CD4-positive, alpha-beta T cell (primary cell): Measurements from ENCODE around the gene COL25A1. TPM values are rescaled to one million over a fixed set of nuclear protein-coding genes. Genes with fewer than 3 reads are reported as not detected.
"Not testable (repeated sequence)": the region's sequence is repeated elsewhere in the genome, so short reads cannot be mapped to it uniquely, and the experiment has no call there.

Experiments used
- ATAC-seq: fragments of 200-7000 bp; cut with Tn5 transposase; one replicate; pipeline ENCODE4 v1.10.0; 2022; ENCODE audit warnings: mild to moderate bottlenecking; ENCODE audit not compliant: poor library complexity
- CTCF ChIA-PET: fragments of 350-600 bp; sonication (Branson Sonifier 250); formaldehyde crosslinking; loops from one replicate; lab custom pipeline; 2021; ENCODE audit warnings: antibody characterized with exemption, inconsistent platforms; lab: Charles Lee
- POLR2A ChIA-PET: fragments of 350-600 bp; sonication (Branson Sonifier 250); formaldehyde crosslinking; loops from one replicate; lab custom pipeline; 2021; ENCODE audit warnings: antibody characterized with exemption, inconsistent platforms; lab: Charles Lee
- DNase-seq, 14 experiments: peaks; one replicate each; pipeline ENCODE4 v3.0.0-alpha.2; 2013 to 2020; ENCODE audit warnings: mixed read lengths in 2 of 14
- H3K27ac ChIP-seq, 2 donors: one replicate each; pipeline versions ENCODE4 v1.5.1 to v1.7.0; 2013; ENCODE audit warnings: low read length in 2 of 2, low read depth in 1 of 2, mild to moderate bottlenecking in 1 of 2
- H3K27me3 ChIP-seq, 2 experiments: 1 replicate in 1 of 2; 2 replicates in 1 of 2; pipeline versions ENCODE4 v1.6.1 to v1.7.0; 2013; ENCODE audit warnings: low read length in 2 of 2, control low read depth in 1 of 2, mild to moderate bottlenecking in 1 of 2, moderate library complexity in 1 of 2; ENCODE audit not compliant: insufficient read depth in 2 of 2, control insufficient read depth in 1 of 2
- H3K36me3 ChIP-seq: one replicate; pipeline ENCODE4 v1.6.1; 2013; ENCODE audit warnings: low read length, control low read depth; ENCODE audit not compliant: insufficient read depth
- H3K4me1 ChIP-seq: one replicate; pipeline ENCODE4 v1.6.1; 2013; ENCODE audit warnings: low read length, control low read depth; ENCODE audit not compliant: insufficient read depth
- H3K4me3 ChIP-seq: one replicate; pipeline ENCODE4 v1.5.1; 2013; ENCODE audit warnings: mild to moderate bottlenecking, low read length, moderate library complexity
- H3K9me3 ChIP-seq, 2 experiments: 1 replicate in 1 of 2; 2 replicates in 1 of 2; pipeline versions ENCODE4 v1.6.1 to v1.7.0; 2013; ENCODE audit warnings: low read length in 2 of 2, mild to moderate bottlenecking in 2 of 2, control low read depth in 1 of 2, moderate library complexity in 1 of 2; ENCODE audit not compliant: control insufficient read depth in 1 of 2, insufficient read depth in 1 of 2
- H3K27ac Mint-ChIP-seq: one replicate; pipeline ENCODE4 v1.8.0; 2020; ENCODE audit warnings: mixed read lengths
- H3K27me3 Mint-ChIP-seq: one replicate; pipeline ENCODE4 v1.8.0; 2021; ENCODE audit warnings: mixed read lengths
- H3K36me3 Mint-ChIP-seq: one replicate; pipeline ENCODE4 v1.8.0; 2021; ENCODE audit warnings: low read depth, mixed read lengths
- H3K4me1 Mint-ChIP-seq: one replicate; pipeline ENCODE4 v1.8.0; 2021; ENCODE audit warnings: low read depth, mixed read lengths
- H3K4me3 Mint-ChIP-seq: one replicate; pipeline ENCODE4 v1.8.0; 2020; ENCODE audit warnings: mild to moderate bottlenecking, mixed read lengths
- H3K9me3 Mint-ChIP-seq: one replicate; pipeline ENCODE4 v1.8.0; 2020; ENCODE audit warnings: mixed read lengths
- intact Hi-C, 2 experiments: fragments of 100-400 bp; cut with DNase I in 1 of 2; cut with micrococcal nuclease in 1 of 2; formaldehyde crosslinking; loops; one replicate each; pipeline versions ENCODE4 v1.15.1 to v1.9.0; 2023 to 2025; cut with DNase I, micrococcal nuclease
- total RNA-seq, 174 experiments: library from RNA in 2 of 174; stranded (reverse) in 2 of 174; gene quantifications; one replicate each; pipeline ENCODE4 v1.2.3 and lab custom pipeline; 2021 to 2026
- TF ChIP-seq, protein P1 (sequence below): fragments of 200-600 bp; IDR thresholded peaks from one replicate; pipeline ENCODE4 v1.8.0; 2022; ENCODE audit warnings: antibody characterized with exemption, mild to moderate bottlenecking

The COL25A1 gene
- total RNA-seq, 2 experiments from 2014 or later, result 0.42 TPM; not detected in 1

DNA sequence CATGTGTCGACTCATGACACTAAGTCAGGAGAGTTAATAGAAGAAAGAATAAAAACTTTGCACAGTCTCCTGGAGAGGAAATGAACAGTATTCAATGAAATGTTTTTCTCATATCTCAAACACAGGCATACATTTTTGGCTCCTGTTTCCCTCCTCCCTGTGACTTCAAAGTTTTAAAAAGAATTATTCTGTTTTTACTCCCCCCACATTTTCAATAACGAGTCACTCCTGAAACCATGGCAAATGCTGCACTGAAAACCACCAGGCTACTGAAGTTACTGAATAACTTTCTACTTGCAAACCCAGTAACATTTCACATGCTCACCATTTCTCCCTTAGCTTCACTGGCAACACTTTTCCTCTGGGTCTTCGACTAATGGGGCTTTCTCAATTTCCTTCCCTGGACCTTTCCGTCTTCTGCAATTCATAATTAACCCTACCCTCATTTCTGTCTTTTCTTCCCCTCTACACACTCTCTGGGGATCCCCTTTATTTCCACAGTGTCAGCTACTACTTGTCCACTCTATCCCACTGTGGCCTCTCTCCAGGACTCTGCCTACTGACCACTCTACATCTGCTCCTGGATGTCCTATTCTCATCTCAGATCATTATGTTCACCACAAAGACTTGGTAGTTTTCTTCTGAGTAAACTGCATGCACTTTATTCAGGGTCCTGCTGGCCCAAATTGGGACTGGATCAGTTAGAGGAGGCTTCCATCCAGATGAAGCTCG is 313.8 kb downstream of the COL25A1 start:
- POLR2A ChIA-PET, result no interaction called here
- H3K9me3 ChIP-seq, result peaks cover 0 to 8% of the 10 kb centered on the region in 2 experiments
- TF ChIP-seq, protein P1, sequence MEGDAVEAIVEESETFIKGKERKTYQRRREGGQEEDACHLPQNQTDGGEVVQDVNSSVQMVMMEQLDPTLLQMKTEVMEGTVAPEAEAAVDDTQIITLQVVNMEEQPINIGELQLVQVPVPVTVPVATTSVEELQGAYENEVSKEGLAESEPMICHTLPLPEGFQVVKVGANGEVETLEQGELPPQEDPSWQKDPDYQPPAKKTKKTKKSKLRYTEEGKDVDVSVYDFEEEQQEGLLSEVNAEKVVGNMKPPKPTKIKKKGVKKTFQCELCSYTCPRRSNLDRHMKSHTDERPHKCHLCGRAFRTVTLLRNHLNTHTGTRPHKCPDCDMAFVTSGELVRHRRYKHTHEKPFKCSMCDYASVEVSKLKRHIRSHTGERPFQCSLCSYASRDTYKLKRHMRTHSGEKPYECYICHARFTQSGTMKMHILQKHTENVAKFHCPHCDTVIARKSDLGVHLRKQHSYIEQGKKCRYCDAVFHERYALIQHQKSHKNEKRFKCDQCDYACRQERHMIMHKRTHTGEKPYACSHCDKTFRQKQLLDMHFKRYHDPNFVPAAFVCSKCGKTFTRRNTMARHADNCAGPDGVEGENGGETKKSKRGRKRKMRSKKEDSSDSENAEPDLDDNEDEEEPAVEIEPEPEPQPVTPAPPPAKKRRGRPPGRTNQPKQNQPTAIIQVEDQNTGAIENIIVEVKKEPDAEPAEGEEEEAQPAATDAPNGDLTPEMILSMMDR, result no peak
- Mint-ChIP-seq H3K4me3 (no peak overlapping the region), H3K27ac (no peak overlapping the region), H3K9me3 (no peaks in the 10 kb centered on the region), H3K27me3 (no peaks in the 10 kb centered on the region), H3K4me1 (no peaks in the 10 kb centered on the region), H3K36me3 (no peaks in the 10 kb centered on the region)
- H3K4me3 ChIP-seq, result no peak overlapping the region
- intact Hi-C loops, result no loop called here
- no peaks in the 10 kb centered on the region for H3K4me1 ChIP-seq
- H3K36me3 ChIP-seq, result no peaks in the 10 kb centered on the region
- H3K27ac ChIP-seq, result no peak overlapping the region
- CTCF ChIA-PET, result no interaction called here
- no peak for DNase-seq
- no peaks in the 10 kb centered on the region for H3K27me3 ChIP-seq
- no peak for ATAC-seq

- H3K27ac Mint-ChIP-seq, DNase-seq, H3K4me3 ChIP-seq, H3K27me3 ChIP-seq, intact Hi-C loops, H3K4me1 Mint-ChIP-seq, H3K9me3 ChIP-seq, H3K4me1 ChIP-seq, H3K36me3 Mint-ChIP-seq, H3K27ac ChIP-seq, H3K27me3 Mint-ChIP-seq, CTCF ChIA-PET, H3K36me3 ChIP-seq, H3K9me3 Mint-ChIP-seq, H3K4me3 Mint-ChIP-seq, POLR2A ChIA-PET, ATAC-seq: not testable (repeated sequence)
Measured at GRCh38 chr4:108984495-108984894, 318.0 kb downstream of the COL25A1 start.

DNA sequence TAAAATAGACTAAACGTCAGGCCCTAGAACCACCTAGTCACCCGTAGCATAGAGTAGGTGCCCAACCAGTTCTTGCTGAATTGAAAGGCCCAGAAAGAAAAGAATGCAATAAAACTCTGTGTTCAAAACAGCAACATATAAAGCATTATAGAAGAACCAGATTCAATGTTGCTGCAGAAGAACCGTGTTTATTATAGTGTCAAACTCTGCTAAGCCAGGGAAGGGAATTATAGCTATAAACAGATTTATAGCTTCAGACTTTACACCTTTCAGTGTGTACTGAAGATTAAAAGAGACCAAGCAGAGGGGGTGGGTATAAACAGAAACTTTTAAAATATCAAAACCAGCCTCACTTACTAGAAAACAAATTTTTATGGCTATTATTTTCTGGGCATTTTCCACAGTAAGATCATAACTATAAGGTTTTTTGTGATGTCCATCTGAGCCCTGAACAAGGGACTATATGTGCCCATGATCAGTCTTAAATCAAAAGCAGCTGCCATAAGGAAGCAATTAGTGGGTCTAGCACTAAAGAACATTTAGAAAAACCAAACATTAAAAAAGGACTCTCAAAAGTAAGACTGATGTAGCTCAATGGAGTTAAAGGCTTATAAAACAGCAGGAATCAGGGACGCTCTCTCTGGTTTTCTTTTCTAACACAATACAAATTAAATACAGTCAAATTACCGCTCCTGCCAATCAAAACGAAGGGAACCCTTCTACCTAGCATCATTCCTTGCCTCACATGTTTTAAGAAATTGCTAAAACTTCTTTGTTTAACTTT is 319.9 kb downstream of the COL25A1 start:
- Mint-ChIP-seq H3K27ac (no peak overlapping the region), H3K36me3 (no peaks in the 10 kb centered on the region), H3K9me3 (no peaks in the 10 kb centered on the region), H3K4me3 (no peak overlapping the region), H3K27me3 (no peaks in the 10 kb centered on the region), H3K4me1 (no peaks in the 10 kb centered on the region)
- TF ChIP-seq, protein P1, result no peak
- ChIA-PET POLR2A (no interaction called here), CTCF (no interaction called here)
- peaks cover 0 to 8% of the 10 kb centered on the region in 2 experiments for H3K9me3 ChIP-seq
- H3K4me3 ChIP-seq, result no peak overlapping the region
- H3K36me3 ChIP-seq, result no peaks in the 10 kb centered on the region
- H3K27ac ChIP-seq, result no peak overlapping the region
- ATAC-seq (no peak), DNase-seq (no peak)
- intact Hi-C loops, result no loop called here
- no peaks in the 10 kb centered on the region for H3K27me3 ChIP-seq
- no peaks in the 10 kb centered on the region for H3K4me1 ChIP-seq
